ENCODE results near the gene REL.
"Not testable (repeated sequence)": the region's sequence is repeated elsewhere in the genome, so short reads cannot be mapped to it uniquely, and the experiment has no call there.

The REL gene

GRCh38 chr2:60881047-60881932, at the start of gene REL:
TSS of gene REL (plus strand) at chr2:60881574. CDS start at chr2:60881841, 267 bp downstream.
- in situ Hi-C loops (cut with MboI; ENCODE audit: low sequenced_read_pairs): no loop called here

GRCh38 chr2:60831921-60832320, 49.5 kb upstream of the REL start:
- in situ Hi-C loops (cut with MboI; ENCODE audit: low sequenced_read_pairs): no loop called here

GRCh38 chr2:60832621-60833020, 48.8 kb upstream of the REL start:
- in situ Hi-C loops (cut with MboI; ENCODE audit: low sequenced_read_pairs): no loop called here

GRCh38 chr2:60834270-60834717, 47.1 kb upstream of the REL start:
- in situ Hi-C loops (cut with MboI; ENCODE audit: low sequenced_read_pairs): no loop called here

GRCh38 chr2:60836491-60836890, 44.9 kb upstream of the REL start:
- in situ Hi-C loops (cut with MboI; ENCODE audit: low sequenced_read_pairs): no loop called here

GRCh38 chr2:60837123-60837522, 44.3 kb upstream of the REL start:
- in situ Hi-C loops (cut with MboI; ENCODE audit: low sequenced_read_pairs): no loop called here

GRCh38 chr2:60838481-60838880, 42.9 kb upstream of the REL start:
- in situ Hi-C loops (cut with MboI; ENCODE audit: low sequenced_read_pairs): no loop called here

- in situ Hi-C loops (cut with MboI; ENCODE audit: low sequenced_read_pairs): no loop called here
Observed at GRCh38 chr2:60839126-60839813, 42.1 kb upstream of the REL start.

GRCh38 chr2:60840880-60841279, 40.5 kb upstream of the REL start:
- in situ Hi-C loops (cut with MboI; ENCODE audit: low sequenced_read_pairs): no loop called here

GRCh38 chr2:60843006-60843405, 38.4 kb upstream of the REL start:
- in situ Hi-C loops (cut with MboI; ENCODE audit: low sequenced_read_pairs): no loop called here

GRCh38 chr2:60844105-60844504, 37.3 kb upstream of the REL start:
- in situ Hi-C loops (cut with MboI; ENCODE audit: low sequenced_read_pairs): no loop called here

- in situ Hi-C loops (cut with MboI; ENCODE audit: low sequenced_read_pairs): no loop called here
Observed at GRCh38 chr2:60847854-60848253, 33.5 kb upstream of the REL start.

- in situ Hi-C loops (cut with MboI; ENCODE audit: low sequenced_read_pairs): no loop called here
Observed at GRCh38 chr2:60849187-60849586, 32.2 kb upstream of the REL start.

- in situ Hi-C loops (cut with MboI; ENCODE audit: low sequenced_read_pairs): no loop called here
Observed at GRCh38 chr2:60852282-60852860, 29.0 kb upstream of the REL start.

- in situ Hi-C loops (cut with MboI; ENCODE audit: low sequenced_read_pairs): no loop called here
Observed at GRCh38 chr2:60853531-60853930, 27.8 kb upstream of the REL start.

GRCh38 chr2:60855989-60856669, 25.2 kb upstream of the REL start:
- in situ Hi-C loops (cut with MboI; ENCODE audit: low sequenced_read_pairs): no loop called here

GRCh38 chr2:60857056-60857455, 24.3 kb upstream of the REL start:
- in situ Hi-C loops (cut with MboI; ENCODE audit: low sequenced_read_pairs): no loop called here

- in situ Hi-C loops (cut with MboI; ENCODE audit: low sequenced_read_pairs): no loop called here
Observed at GRCh38 chr2:60858897-60859311, 22.5 kb upstream of the REL start.

- in situ Hi-C loops (cut with MboI; ENCODE audit: low sequenced_read_pairs): no loop called here
Observed at GRCh38 chr2:60861736-60862135, 19.6 kb upstream of the REL start.

GRCh38 chr2:60862642-60863041, 18.7 kb upstream of the REL start:
- in situ Hi-C loops (cut with MboI; ENCODE audit: low sequenced_read_pairs): no loop called here

- in situ Hi-C loops (cut with MboI; ENCODE audit: low sequenced_read_pairs): not testable (repeated sequence)
Observed at GRCh38 chr2:60865361-60865760, 16.0 kb upstream of the REL start.

All from hTERT RPE-1 (cell line).